ENCODE results near the gene RCN1.
"Not testable (repeated sequence)": the region's sequence is repeated elsewhere in the genome, so short reads cannot be mapped to it uniquely, and the experiment has no call there.

Gene RCN1

GRCh38 chr11:32080361-32080980 lies 10.4 kb upstream of the RCN1 start:
- no peak for DNase-seq

- no peak for DNase-seq
Measured at GRCh38 chr11:32081129-32081641, 9.7 kb upstream of the RCN1 start.

DNA sequence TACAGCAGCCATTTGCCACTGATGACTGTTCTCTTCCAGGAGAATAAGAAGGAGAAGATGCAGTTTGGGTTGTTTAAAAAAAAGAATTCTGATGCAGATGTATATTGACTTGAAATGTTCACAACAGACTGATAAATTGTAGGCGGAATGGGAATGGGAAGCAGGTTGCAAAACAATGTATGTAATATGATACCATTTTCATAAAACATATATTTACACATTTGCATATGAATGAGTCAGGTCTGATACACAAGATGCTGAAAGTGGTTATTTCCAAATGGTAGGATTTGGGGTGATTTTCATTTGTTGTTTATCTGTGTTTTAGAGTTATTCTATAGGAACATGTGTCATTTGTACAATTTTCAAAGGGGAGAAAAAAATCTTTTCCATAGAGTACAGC lies 9.0 kb upstream of the RCN1 start:
- no peak for DNase-seq

- DNase-seq: no peak
Measured at GRCh38 chr11:32082346-32082986, 8.4 kb upstream of the RCN1 start.

DNA sequence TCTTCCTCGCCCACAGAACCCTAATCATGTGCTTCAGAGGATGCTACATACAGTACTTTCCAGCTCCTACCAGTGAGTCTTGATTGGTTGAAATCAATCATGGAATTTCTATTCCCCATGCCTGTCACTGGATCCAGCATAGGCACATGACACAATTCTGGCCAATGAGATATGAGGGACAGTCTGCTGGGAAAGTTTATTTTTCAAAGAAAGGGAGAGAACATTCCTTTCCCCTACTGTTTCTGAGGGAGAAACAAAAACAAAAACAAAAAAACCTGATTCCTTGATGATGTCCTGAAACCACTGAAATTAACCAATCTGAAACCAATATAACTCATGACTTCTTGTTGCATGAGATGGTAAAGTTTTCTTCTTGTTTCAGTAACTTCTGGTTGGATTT lies 3.3 kb upstream of the RCN1 start:
- no peak for DNase-seq

- DNase-seq: no peak
Measured at GRCh38 chr11:32088117-32088941, 2.5 kb upstream of the RCN1 start.

- DNase-seq: no peak
Measured at GRCh38 chr11:32092581-32093170, 1.8 kb downstream of the RCN1 start.

DNA sequence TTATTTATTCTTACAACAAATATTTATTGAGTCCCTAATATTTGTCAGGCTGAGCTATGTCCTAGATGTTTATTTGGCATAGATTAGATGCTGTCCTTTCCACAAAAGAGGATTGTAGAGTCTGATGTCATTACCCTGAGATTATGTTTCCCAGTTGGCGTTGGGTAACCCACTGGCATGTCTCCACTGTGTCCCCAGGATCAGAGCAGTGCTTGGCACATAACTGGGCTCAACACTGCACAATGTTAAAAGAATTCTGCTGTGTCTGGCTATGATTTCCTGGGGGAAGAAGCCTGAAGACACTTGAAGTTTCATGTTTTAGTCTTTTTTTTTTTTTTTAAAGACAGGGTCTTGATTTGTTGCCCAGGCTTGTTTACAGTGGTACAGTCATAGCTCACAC lies 4.0 kb downstream of the RCN1 start:
- DNase-seq: peak in 1 of 2 experiments; percentile 9

- no peak for DNase-seq
Measured at GRCh38 chr11:32098142-32098903, 7.4 kb downstream of the RCN1 start.

DNA sequence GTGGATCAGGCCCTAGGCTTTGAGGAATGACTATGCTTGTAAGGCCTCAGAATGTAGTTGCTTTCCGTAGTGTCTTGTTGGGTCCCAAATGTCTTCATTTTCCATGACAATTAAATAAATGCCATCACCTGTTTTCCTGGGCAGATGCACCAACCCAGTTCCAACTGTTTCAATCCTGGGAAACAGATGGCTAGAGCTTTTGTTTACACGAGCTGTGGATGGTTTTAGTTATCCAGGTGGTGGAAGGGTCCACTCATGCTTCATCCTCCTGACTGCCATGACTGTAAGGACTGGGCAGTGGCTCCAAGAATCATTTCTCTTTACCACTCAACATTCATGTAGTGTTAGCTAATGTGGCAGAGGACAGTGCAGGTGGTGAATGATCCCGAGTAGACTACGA lies 8.6 kb downstream of the RCN1 start:
- peak; percentile 47 to 87 for DNase-seq

GRCh38 chr11:32100495-32100894 lies 9.6 kb downstream of the RCN1 start:
- no peak for DNase-seq

DNA sequence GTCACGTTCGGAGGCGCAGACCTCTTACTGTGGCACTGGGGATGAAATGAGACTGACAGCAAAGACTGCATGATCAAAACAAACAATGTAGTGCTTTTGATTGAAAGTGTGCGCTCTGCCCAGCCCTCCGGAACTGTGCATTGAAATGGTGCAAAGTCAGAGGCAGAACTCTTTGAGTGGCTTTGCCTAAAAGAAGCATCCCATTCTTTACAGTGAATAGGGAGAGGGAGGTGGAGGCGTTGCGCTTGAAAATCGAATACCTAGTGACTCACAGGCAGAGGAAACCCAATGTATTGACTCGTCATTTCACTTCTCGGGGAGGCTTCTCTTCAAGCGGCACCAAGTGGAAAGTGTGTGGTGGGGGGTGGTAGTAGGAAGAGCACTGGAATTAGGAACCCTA lies 10.9 kb downstream of the RCN1 start:
- no peak for DNase-seq

GRCh38 chr11:32103121-32103719 lies 12.3 kb downstream of the RCN1 start:
- DNase-seq: not testable (repeated sequence)

- no peak for DNase-seq
Measured at GRCh38 chr11:32103941-32104340, 13.1 kb downstream of the RCN1 start.

GRCh38 chr11:32105871-32106560 lies 15.1 kb downstream of the RCN1 start:
- DNase-seq: no peak

- no peak for DNase-seq
Measured at GRCh38 chr11:32107647-32108046, 16.8 kb downstream of the RCN1 start.

GRCh38 chr11:32108576-32108975 lies 17.7 kb downstream of the RCN1 start:
- DNase-seq: no peak

GRCh38 chr11:32109138-32109537 lies 18.3 kb downstream of the RCN1 start:
- DNase-seq: no peak

DNA sequence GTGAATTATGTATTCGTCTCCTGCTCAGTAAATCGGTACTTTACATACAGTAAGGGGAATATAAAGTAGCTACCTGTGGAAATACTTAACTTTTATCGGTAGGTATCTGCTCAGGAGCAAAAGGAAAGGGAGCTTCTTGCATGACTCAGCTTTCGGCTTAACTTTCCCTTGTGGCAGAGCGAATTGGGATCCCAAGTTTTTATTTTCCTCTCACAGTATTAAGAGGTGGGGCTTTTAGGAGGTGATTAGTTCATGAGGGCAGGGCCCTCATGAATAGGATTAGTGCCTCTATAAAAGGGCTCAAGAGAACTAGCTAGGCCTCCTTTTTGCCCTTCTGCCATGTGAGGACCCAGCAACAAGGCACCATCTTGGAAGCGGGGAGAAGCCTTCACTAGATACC lies 18.7 kb downstream of the RCN1 start:
- DNase-seq: no peak

DNA sequence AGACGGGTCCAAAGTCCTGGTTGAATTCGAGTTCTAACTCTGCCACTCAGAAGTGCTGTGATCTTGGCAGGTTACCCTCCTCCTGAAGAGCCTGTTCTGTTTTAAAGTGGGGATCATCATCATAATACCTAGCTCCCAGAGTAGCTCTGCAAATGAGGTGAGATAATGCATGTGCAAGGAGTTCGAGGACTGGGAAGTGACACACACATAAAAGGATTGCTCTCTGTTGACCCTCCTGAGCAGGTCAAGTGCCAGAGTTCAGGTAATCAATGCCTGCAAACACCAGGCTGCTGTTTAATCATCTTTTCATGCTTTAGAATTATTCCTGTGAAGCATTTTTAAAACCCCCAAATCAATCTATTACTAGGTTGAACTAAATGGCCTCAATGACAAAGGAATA lies 19.9 kb downstream of the RCN1 start:
- no peak for DNase-seq

- DNase-seq: no peak
Measured at GRCh38 chr11:32113200-32113919, 22.5 kb downstream of the RCN1 start.
